Measurements from ENCODE around the gene CSNK1A1. TPM values are rescaled to one million over a fixed set of nuclear protein-coding genes. Genes with fewer than 3 reads are reported as not detected.
A peak's percentile ranks its signal among the peaks of the same experiment; 100 is the strongest.
"Not testable (repeated sequence)": the region's sequence is repeated elsewhere in the genome, so short reads cannot be mapped to it uniquely, and the experiment has no call there.

CSNK1A1 gene
- polyA plus RNA-seq (ENCODE audit: insufficient read length in 3 of 3): 100 to 1,000 TPM; 188 to 206 (median 196) TPM

- DNase-seq (ENCODE audit: low read depth in 3 of 3, low spot score in 2 of 3): peak; percentile 94 to 97 (median 95)
Measured at GRCh38 chr5:149551227-149552037, at the start of gene CSNK1A1. TSS of gene CSNK1A1 (minus strand) at chr5:149551439. CDS start at chr5:149550964, 475 bp downstream.

DNA sequence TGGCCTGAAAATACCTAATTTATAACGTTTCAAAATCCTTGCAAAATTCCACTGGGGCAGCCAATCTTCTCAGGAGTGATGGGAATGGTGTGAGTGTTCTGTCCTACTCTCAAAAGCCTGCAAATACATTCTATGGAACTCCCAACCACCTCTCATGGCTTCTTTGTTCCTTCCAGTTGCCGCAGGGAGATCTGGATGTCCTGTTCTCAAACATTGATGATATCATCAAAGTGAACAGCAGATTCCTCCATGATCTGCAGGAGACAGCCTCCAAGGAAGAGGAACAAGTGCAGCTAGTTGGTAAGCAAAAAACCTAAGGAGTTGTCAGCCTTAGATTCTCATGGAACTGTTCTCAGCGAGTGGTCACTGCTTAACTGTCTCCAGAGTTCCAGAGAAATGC lies 49.7 kb upstream of the CSNK1A1 start:
- DNase-seq (ENCODE audit: low read depth in 3 of 3, low spot score in 2 of 3): no peak

GRCh38 chr5:149599375-149599774 lies 48.1 kb upstream of the CSNK1A1 start:
- DNase-seq (ENCODE audit: low read depth in 3 of 3, low spot score in 2 of 3): no peak

DNA sequence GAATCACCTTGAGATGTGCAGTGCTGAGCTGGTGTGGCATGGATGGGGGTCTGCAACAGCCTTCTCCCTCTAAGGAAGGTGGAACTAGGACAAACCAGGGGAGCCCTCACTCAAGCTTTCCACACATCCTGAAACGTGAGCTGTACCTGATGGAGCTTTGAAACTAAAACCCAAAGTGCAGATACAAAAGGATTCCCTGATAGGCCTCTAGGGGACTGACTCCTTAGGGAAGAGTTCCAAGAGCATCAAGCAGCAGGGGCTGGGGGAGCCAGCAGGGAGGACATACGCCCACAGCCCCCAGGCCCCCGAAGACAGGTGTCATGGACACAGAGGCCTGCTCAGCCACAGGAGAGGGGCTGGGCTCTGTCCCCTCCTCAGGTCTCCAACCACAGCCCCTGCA lies 47.7 kb upstream of the CSNK1A1 start:
- DNase-seq (ENCODE audit: low read depth in 3 of 3, low spot score in 2 of 3): no peak

- DNase-seq (ENCODE audit: low read depth in 3 of 3, low spot score in 2 of 3): not testable (repeated sequence)
Measured at GRCh38 chr5:149598234-149598633, 47.0 kb upstream of the CSNK1A1 start.

GRCh38 chr5:149597618-149598017 lies 46.4 kb upstream of the CSNK1A1 start:
- no peak for DNase-seq (ENCODE audit: low read depth in 3 of 3, low spot score in 2 of 3)

- no peak for DNase-seq (ENCODE audit: low read depth in 3 of 3, low spot score in 2 of 3)
Measured at GRCh38 chr5:149596712-149597111, 45.5 kb upstream of the CSNK1A1 start.

- DNase-seq (ENCODE audit: low read depth in 3 of 3, low spot score in 2 of 3): not testable (repeated sequence)
Measured at GRCh38 chr5:149595105-149595504, 43.9 kb upstream of the CSNK1A1 start.

GRCh38 chr5:149594206-149594895 lies 43.1 kb upstream of the CSNK1A1 start:
- DNase-seq (ENCODE audit: low read depth in 3 of 3, low spot score in 2 of 3): no peak

GRCh38 chr5:149593370-149593769 lies 42.1 kb upstream of the CSNK1A1 start:
- no peak for DNase-seq (ENCODE audit: low read depth in 3 of 3, low spot score in 2 of 3)

DNA sequence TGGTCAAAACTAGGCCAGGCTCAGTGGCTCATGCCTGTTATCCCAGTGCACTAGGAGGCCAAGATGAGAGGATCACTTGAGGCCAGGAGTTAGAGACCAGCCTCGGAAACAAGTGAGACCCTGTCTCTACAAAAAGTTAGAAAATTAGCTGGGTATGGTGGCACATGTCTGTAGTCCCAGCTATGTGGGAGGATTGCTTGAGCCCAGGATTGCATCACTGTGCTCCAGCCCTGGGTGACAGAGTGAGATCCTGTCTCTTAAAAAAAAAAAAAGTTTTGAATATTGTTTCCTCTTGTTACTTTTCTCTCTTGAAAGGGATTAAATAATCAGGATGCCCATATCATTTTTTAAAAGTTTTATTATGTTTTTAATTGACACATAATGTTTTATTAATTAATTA lies 37.7 kb upstream of the CSNK1A1 start:
- DNase-seq (ENCODE audit: low read depth in 3 of 3, low spot score in 2 of 3): no peak

DNA sequence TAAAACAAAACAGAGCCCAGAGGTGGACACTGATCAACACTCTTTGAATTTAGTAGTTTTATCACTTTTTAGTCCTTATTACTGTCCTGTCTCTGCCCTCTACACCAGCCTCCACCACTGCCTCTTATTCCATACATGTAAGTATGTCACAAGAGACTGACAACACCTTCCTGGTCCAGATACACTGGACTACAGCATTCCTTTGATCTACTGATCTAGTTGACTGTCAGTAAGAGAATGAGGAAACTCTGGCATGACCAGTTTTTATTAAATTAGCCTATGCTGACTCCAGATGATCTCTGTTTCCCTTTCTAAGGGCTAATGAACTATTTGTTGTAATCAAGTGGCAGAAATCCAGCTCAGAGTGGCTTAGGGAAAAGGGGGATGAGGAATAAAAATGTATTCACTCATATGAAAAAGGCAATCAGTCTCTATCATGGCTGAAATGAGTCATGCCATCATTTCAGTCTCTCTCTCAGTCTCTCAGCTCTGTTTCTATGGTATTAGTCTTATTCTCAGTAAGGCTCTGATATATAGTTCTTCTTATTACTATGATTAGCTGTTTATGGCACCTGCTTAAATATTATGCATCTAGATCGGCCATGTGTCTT lies 35.6 kb upstream of the CSNK1A1 start:
- DNase-seq (ENCODE audit: low read depth in 3 of 3, low spot score in 2 of 3): no peak

DNA sequence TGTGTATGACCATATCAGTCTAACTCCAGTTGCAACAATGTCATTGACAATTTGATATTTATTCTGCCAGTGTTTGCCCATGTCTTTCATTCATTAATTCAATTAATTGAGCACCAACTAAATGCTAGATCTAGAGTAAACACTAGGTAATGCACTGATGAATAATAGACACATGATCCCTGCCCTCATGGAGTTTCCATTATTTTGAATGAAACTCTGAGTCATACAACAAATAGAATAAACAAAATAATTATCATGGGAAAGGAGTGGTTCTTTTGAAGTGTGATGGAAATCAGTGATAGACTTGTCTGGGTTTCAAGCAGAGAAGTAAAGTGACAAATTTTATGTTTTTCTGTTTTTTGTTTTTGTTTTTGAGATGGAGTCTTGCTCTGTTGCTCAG lies 34.7 kb upstream of the CSNK1A1 start:
- DNase-seq (ENCODE audit: low read depth in 3 of 3, low spot score in 2 of 3): no peak

DNA sequence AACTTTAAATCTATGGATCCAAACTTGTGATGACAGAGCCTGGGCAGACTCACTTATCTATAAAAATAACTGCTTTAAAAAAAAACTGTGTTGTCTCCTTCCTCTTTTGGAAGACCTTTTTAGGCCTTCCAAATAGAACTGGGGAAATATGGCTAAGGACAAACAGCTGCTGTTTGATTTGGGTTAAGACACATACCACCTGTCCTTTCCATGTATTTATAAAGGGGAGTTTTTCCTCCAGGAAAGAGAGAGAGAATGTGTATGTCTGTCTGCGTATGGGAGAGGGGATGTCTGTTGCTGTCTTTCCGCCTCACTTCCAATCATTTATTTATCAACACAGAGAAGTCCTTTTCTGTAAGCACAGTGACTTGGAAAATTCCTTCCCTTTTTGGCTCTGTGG lies 32.9 kb upstream of the CSNK1A1 start:
- no peak for DNase-seq (ENCODE audit: low read depth in 3 of 3, low spot score in 2 of 3)

GRCh38 chr5:149583394-149583793 lies 32.2 kb upstream of the CSNK1A1 start:
- no peak for DNase-seq (ENCODE audit: low read depth in 3 of 3, low spot score in 2 of 3)

DNA sequence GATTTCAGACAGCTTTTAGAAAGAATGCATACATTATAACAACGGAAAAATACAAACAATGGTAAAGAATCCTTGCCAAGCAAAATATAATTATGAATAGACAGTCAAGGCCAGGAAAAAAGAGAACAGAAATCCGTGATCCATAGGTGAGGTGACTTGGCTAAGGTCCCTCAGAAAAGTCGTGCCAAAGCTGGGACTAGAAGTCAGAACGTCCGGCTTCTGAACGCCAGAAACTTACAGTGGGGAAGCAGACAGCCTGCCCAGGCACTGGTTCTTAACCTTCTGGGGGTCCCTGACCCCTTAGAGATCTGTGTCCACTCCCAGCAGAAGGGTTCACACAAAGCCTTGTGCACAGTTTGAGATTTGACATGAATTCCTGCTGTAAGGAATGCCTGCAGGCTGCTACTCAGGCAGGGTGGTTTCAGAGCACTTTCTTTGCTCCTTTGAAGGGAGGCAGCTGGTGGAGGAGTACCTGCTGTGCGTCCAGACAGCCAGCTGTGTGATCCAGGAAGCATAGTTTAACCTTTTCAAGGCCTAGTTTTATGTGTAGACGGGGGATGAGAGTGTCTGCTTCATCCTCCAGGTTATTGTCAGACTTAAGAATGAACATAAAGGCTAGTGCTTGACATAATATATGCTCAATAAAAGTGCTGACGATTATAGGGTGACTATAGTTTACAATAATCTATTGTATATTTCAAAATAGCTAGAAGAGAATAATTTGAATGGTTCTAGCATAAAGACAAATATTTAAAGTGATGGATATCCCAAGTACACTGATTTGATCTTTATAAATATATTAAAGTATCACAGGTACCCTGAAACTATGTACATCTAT lies 30.9 kb upstream of the CSNK1A1 start:
- peak in 1 of 3 donors; percentile 50 for DNase-seq (ENCODE audit: low read depth in 3 of 3, low spot score in 2 of 3)

DNA sequence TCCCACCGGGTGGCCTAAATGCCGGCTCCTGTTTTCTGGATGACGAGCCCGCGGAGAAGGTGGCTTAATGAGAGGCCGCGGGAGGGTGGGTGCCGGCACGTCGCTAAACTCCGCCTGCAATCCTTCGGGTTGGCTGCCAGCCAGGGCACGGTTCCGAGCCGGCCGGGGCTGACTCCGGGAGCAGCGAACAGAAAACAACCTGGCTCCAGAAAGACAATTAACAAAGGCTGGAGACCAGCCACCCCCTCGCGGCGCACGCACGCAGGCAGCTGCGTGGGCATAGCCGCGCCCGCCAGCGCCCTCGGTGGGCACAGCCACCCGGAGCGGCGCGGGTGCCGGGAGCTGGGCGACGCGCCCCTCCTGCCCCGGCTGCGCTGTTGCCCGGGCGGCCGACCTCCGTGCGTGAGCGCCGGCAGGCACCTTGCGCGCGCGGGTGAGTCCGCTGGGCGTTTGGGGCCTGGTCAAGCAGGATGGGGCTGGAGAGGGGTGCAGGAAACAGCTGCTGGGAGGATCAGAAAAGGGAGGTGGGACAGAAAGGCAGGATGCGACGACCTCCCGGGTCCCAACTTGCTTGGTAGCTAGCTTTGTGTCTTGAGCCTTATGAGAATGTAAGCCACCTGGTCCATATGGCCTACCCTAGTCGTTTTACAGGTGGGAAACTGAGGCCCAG lies 30.1 kb upstream of the CSNK1A1 start, which contains the start of gene ARHGEF37:
ARHGEF37 (plus strand) TSS at position 307 of the 670 bp plus-strand sequence. CDS start 16,272 bp downstream, outside the sequence.
- DNase-seq (ENCODE audit: low read depth in 3 of 3, low spot score in 2 of 3): peak in 1 of 3 donors; percentile 55

DNA sequence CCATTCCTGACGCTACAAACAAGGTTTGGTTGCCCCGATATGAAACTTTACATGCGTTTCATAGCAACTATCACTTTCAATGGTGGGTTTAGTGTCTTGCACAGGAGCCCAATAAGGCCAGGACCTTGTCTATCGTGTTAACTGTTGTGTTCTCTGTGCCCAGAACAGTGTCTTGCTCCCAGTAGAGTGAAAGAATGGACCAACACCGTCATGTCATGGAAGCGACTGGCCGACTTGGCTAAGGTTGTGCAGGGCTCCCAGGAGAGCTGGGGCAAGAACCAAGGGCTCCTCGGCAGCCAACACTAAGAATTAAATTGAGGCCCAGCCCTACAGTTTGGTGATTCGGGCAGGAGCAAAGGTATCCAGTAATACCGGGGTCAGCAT lies 29.6 kb upstream of the CSNK1A1 start:
- no peak for DNase-seq (ENCODE audit: low read depth in 3 of 3, low spot score in 2 of 3)

DNA sequence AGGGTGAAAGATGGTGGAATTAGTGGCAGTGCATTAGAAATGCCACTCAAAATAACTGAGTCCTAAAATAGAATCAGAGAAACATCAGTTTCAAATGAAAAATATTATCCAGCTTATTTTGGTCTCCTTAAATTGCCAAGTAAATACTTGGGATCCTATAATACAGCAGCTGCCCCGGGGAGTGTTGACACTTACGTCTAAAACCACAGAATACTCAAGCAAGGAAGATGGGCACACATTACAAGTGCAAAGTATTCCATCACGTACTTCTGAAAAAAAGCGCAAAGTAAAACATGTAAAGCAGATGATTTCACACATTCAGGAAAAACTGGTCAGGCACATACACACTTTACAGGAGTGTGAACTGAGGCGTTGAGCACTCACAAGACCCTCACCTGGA lies 27.7 kb upstream of the CSNK1A1 start:
- DNase-seq (ENCODE audit: low read depth in 3 of 3, low spot score in 2 of 3): no peak

DNA sequence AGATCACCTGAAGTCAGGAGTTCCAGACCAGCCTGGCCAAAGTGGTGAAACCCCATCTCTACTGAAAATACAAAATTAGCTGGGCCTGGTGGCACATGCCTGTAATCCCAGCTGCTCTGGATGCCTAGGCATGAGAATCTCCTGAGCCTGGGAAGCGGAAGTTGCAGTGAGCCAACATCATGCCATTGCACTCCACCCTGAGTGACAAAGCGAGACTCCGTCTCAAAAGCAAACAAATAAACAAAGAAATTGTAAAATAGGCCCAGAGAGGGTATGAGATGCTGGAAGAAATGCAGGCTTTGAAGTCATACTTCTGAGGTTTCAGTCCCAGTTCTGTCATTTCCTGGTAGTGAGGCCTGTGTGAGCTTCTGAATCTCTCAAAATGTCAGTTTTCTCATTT lies 24.8 kb upstream of the CSNK1A1 start:
- no peak for DNase-seq (ENCODE audit: low read depth in 3 of 3, low spot score in 2 of 3)

Measured in right renal cortex interstitium (tissue), 3 donors.